Prostate gland (tissue), 2 donors: ENCODE measurements around the gene PFDN1. TPM values are rescaled to one million over a fixed set of nuclear protein-coding genes. Genes with fewer than 3 reads are reported as not detected.

Experiments used
- DNase-seq: peaks from one replicate; pipeline ENCODE4 v3.0.0-alpha.2; 2019; ENCODE audit warnings: low spot score
- H3K27ac ChIP-seq, 2 donors: fragments of 200-600 bp; sonication (generic); 2 replicates each; pipeline ENCODE4 v1.5.1; 2017 to 2019
- H3K27me3 ChIP-seq: fragments of 200-600 bp; sonication (generic); replicated peaks from 2 replicates; pipeline ENCODE4 v1.5.1; 2019; ENCODE audit not compliant: insufficient read depth
- H3K36me3 ChIP-seq, 2 donors: fragments of 200-600 bp; sonication (generic); 1 replicate in 1 of 2; 2 replicates in 1 of 2; pipeline versions ENCODE4 v1.5.1 to v1.8.1; 2017 to 2019
- H3K4me1 ChIP-seq: fragments of 200-600 bp; sonication (generic); replicated peaks from 2 replicates; pipeline ENCODE4 v1.5.1; 2019
- H3K4me3 ChIP-seq, 2 donors: fragments of 200-600 bp; sonication (generic); 2 replicates each; pipeline ENCODE4 v1.5.1; 2017 to 2019
- H3K9me3 ChIP-seq: fragments of 200-600 bp; sonication (generic); 2 replicates; pipeline ENCODE4 v1.5.1; 2017
- CTCF ChIP-seq, 4 experiments: fragments of 200-600 bp in 2 of 4; fragments of 450-650 bp in 2 of 4; sonication (generic) in 2 of 4; IDR thresholded peaks; 1 replicate in 3 of 4; 2 replicates in 1 of 4; pipeline ENCODE4 v1.5.1; 2016 to 2019; ENCODE audit warnings: antibody characterized with exemption in 4 of 4, mild to moderate bottlenecking in 2 of 4, moderate library complexity in 2 of 4
- POLR2A ChIP-seq: fragments of 450-650 bp; IDR thresholded peaks from one replicate; pipeline ENCODE4 v1.6.1; 2016; ENCODE audit warnings: antibody characterized with exemption, mild to moderate bottlenecking
- POLR2AphosphoS5 ChIP-seq: sonication (generic); formaldehyde crosslinking; IDR thresholded peaks from one replicate; pipeline ENCODE4 v1.6.1; 2017; ENCODE audit warnings: antibody characterized with exemption
- WGBS: methylation state at CpG from one replicate; pipeline ENCODE4 v1.1.5; 2018; 5-methylcytosine and 5-hydroxymethylcytosine counted together
- intact Hi-C: fragments of 100-400 bp; cut with DNase I; formaldehyde crosslinking; loops from one replicate; pipeline ENCODE4 v1.14.2; 2022
- total RNA-seq, 2 donors: library from RNA; depleted of rRNA; stranded (reverse); fragments of >200 nt; gene quantifications; one replicate each; pipeline ENCODE4 v1.1.0, GENCODE V29; 2016

The PFDN1 gene
- total RNA-seq, 2 donors from 2014 or later = 88.0 to 145 TPM

- Histone ChIP-seq H3K4me3 (no peak overlapping the region), H3K4me1 (peaks cover 2% of the 10 kb centered on the region), H3K36me3 (no peaks in the 10 kb centered on the region), H3K27ac (no peak overlapping the region), H3K9me3 (no peaks in the 10 kb centered on the region), H3K27me3 (no peaks in the 10 kb centered on the region)
- intact Hi-C loops = no loop called here
- 98% methylated on average over 2 of the region's 2 CpGs for WGBS
- TF ChIP-seq POLR2A = no peak
- no peak for TF ChIP-seq POLR2AphosphoS5
- no peak for TF ChIP-seq CTCF (IDR thresholded peaks at IDR 0.05)
- no peak for DNase-seq
Measured at GRCh38 chr5:140259500-140259899, 43.4 kb downstream of the PFDN1 start.

DNA sequence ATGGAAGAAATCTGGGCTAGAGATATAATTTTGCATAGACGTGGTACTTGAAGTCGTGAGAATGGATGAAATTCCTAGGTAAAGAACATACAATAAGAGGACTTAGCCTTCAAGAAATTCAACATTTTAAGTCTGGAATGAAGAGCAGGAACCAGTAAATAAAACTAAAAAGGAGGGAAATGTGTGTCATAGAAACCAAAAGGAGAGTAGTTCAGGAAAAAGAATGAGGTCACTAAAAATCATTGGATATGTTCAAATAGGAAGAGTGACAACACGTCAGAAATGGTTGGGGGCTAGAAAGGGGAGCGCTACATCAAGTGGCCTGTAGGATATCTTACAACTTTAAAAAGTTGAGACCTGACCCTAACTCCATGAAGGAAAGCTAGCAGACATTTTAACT is 44.0 kb downstream of the PFDN1 start:
- no peak overlapping the region for H3K27ac ChIP-seq
- no peak overlapping the region for H3K4me3 ChIP-seq
- no peaks in the 10 kb centered on the region for H3K9me3 ChIP-seq
- TF ChIP-seq CTCF (IDR thresholded peaks at IDR 0.05) (no peak), POLR2A (no peak), POLR2AphosphoS5 (no peak)
- intact Hi-C loops = no loop called here
- no peak for DNase-seq
- WGBS = 93% methylated on average over 4 of the region's 4 CpGs
- no peaks in the 10 kb centered on the region for H3K27me3 ChIP-seq
- no peaks in the 10 kb centered on the region for H3K36me3 ChIP-seq
- H3K4me1 ChIP-seq = peaks cover 5% of the 10 kb centered on the region

DNA sequence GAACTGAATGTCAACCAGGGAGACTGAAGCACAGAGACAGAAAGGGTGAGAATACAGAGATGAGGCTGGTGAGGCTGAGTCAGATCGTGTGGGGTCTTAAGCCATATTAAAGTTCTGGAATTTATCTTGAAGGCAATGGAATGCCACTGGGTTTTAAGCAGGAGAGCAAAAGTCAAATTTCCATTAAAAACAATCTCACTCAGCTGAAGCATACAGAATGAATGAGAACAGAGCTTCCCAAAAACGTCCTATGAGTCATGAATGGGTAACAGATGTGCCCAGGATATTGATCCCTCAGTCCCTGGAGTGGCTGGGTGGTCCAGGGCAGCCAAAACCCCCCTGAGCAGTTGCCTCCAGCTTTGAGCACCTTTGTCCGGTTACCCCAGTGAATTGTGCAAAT is 44.9 kb downstream of the PFDN1 start:
- DNase-seq = no peak
- WGBS = 80% methylated on average over 3 of the region's 3 CpGs
- intact Hi-C loops = no loop called here
- TF ChIP-seq POLR2A = no peak
- TF ChIP-seq CTCF (IDR thresholded peaks at IDR 0.05) = no peak
- peaks cover 8% of the 10 kb centered on the region for H3K4me1 ChIP-seq
- no peaks in the 10 kb centered on the region for H3K36me3 ChIP-seq
- no peak overlapping the region for H3K4me3 ChIP-seq
- no peaks in the 10 kb centered on the region for H3K27me3 ChIP-seq
- H3K9me3 ChIP-seq = no peaks in the 10 kb centered on the region
- H3K27ac ChIP-seq = no peak overlapping the region

GRCh38 chr5:140256726-140257125 is 46.2 kb downstream of the PFDN1 start:
- DNase-seq = no peak

More at GRCh38 chr5:140256726-140257125, 46.2 kb downstream of the PFDN1 start:
- intact Hi-C loops = no loop called here
- Histone ChIP-seq H3K4me1 (peaks cover 6% of the 10 kb centered on the region), H3K4me3 (no peak overlapping the region), H3K9me3 (no peaks in the 10 kb centered on the region), H3K36me3 (no peaks in the 10 kb centered on the region), H3K27me3 (no peaks in the 10 kb centered on the region), H3K27ac (no peak overlapping the region)
- TF ChIP-seq CTCF (IDR thresholded peaks at IDR 0.05) (no peak), POLR2AphosphoS5 (no peak), POLR2A (no peak)
- WGBS = 97% methylated on average over 6 of the region's 6 CpGs
